ENCODE measurements around the gene KIF17. TPM values are rescaled to one million over a fixed set of nuclear protein-coding genes. Genes with fewer than 3 reads are reported as not detected.

KIF17 gene
- total RNA-seq, 1 donor from 2014 or later, result 2.5 TPM

GRCh38 chr1:20643080-20643479 lies 74.7 kb downstream of the KIF17 start:
- DNase-seq (ENCODE audit: extremely low spot score in 2 of 2), result no peak
- H3K27me3 ChIP-seq, result no peaks in the 10 kb centered on the region
- no peaks in the 10 kb centered on the region for H3K4me1 ChIP-seq
- TF ChIP-seq POLR2AphosphoS5 (IDR thresholded peaks at IDR 0.05; ENCODE audit: insufficient read depth in 1 of 2, low read depth in 1 of 2), result no peak
- no peak for TF ChIP-seq CTCF (IDR thresholded peaks at IDR 0.05)
- no peak for TF ChIP-seq POLR2A (IDR thresholded peaks at IDR 0.05)
- H3K27ac ChIP-seq, result no peak overlapping the region
- H3K9me3 ChIP-seq, result no peaks in the 10 kb centered on the region
- H3K4me3 ChIP-seq, result no peak overlapping the region
- H3K36me3 ChIP-seq, result peaks cover 0 to 86% of the 10 kb centered on the region in 2 donors
- intact Hi-C loops (cut with DNase I), result loop anchor here (5.0 kb wide), 1 partner anchor 121 kb away; no protein-coding TSS in a partner anchor

- no peak for DNase-seq (ENCODE audit: extremely low spot score in 2 of 2)
- Histone ChIP-seq H3K4me3 (no peak overlapping the region), H3K9me3 (no peaks in the 10 kb centered on the region), H3K4me1 (no peaks in the 10 kb centered on the region), H3K27ac (no peak overlapping the region), H3K36me3 (peaks cover 0 to 82% of the 10 kb centered on the region in 2 donors), H3K27me3 (no peaks in the 10 kb centered on the region)
- intact Hi-C loops (cut with DNase I), result loop anchor here (5.0 kb wide), 1 partner anchor 120 kb away; no protein-coding TSS in a partner anchor
- TF ChIP-seq POLR2A (IDR thresholded peaks at IDR 0.05) (no peak), CTCF (IDR thresholded peaks at IDR 0.05) (no peak), POLR2AphosphoS5 (IDR thresholded peaks at IDR 0.05; ENCODE audit: insufficient read depth in 1 of 2, low read depth in 1 of 2) (no peak)
Measured at GRCh38 chr1:20641975-20642374, 75.8 kb downstream of the KIF17 start.

GRCh38 chr1:20640183-20640597 lies 77.6 kb downstream of the KIF17 start:
- no peak for DNase-seq (ENCODE audit: extremely low spot score in 2 of 2)
- TF ChIP-seq POLR2A (IDR thresholded peaks at IDR 0.05) (no peak), CTCF (IDR thresholded peaks at IDR 0.05) (peak; percentile 15 to 72 (median 59))
- Histone ChIP-seq H3K9me3 (no peaks in the 10 kb centered on the region), H3K27me3 (no peaks in the 10 kb centered on the region), H3K36me3 (peaks cover 0 to 69% of the 10 kb centered on the region in 2 donors), H3K4me1 (peaks cover 8% of the 10 kb centered on the region), H3K27ac (no peak overlapping the region), H3K4me3 (no peak overlapping the region)
- intact Hi-C loops (cut with DNase I), result loop anchor here (5.0 kb wide), 1 partner anchor 118 kb away; no protein-coding TSS in a partner anchor

GRCh38 chr1:20636785-20637347 lies 80.9 kb downstream of the KIF17 start:
- Histone ChIP-seq H3K9me3 (no peaks in the 10 kb centered on the region), H3K36me3 (peaks cover 0 to 39% of the 10 kb centered on the region in 2 donors), H3K27me3 (no peaks in the 10 kb centered on the region), H3K27ac (no peak overlapping the region), H3K4me1 (peaks cover 19% of the 10 kb centered on the region), H3K4me3 (no peak overlapping the region)
- intact Hi-C loops (cut with DNase I), result no loop called here
- DNase-seq (ENCODE audit: extremely low spot score in 2 of 2), result no peak
- TF ChIP-seq POLR2A (IDR thresholded peaks at IDR 0.05), result no peak
- TF ChIP-seq POLR2AphosphoS5 (IDR thresholded peaks at IDR 0.05; ENCODE audit: insufficient read depth in 1 of 2, low read depth in 1 of 2), result no peak
- TF ChIP-seq CTCF (IDR thresholded peaks at IDR 0.05), result no peak

GRCh38 chr1:20634594-20635084 lies 83.2 kb downstream of the KIF17 start:
- no peak for DNase-seq (ENCODE audit: extremely low spot score in 2 of 2)
- intact Hi-C loops (cut with DNase I), result no loop called here
- TF ChIP-seq POLR2AphosphoS5 (IDR thresholded peaks at IDR 0.05; ENCODE audit: insufficient read depth in 1 of 2, low read depth in 1 of 2), result no peak
- no peak for TF ChIP-seq POLR2A (IDR thresholded peaks at IDR 0.05)
- Histone ChIP-seq H3K4me3 (peak overlapping the region; percentile 90 to 100), H3K27me3 (no peaks in the 10 kb centered on the region), H3K9me3 (no peaks in the 10 kb centered on the region), H3K36me3 (peaks cover 0 to 20% of the 10 kb centered on the region in 2 donors), H3K27ac (peak overlapping the region; percentile 96), H3K4me1 (peaks cover 19% of the 10 kb centered on the region)
